ENCODE data around the gene PRDM15.

GRCh38 chr21:41921021-41921420 lies 41.9 kb upstream of the PRDM15 start:
- TF ChIP-seq SIN3A (IDR thresholded peaks at IDR 0.05; ENCODE audit: low read depth) (no peak), CTCF (IDR thresholded peaks at IDR 0.05 in 2 of 3, conservative IDR thresholded peaks at IDR 0.05 in 1 of 3; ENCODE audit: borderline replicate concordance in 1 of 3, insufficient read depth in 1 of 3, low read depth in 2 of 3, low read length in 2 of 3) (no peak), CEBPB (IDR thresholded peaks at IDR 0.05; ENCODE audit: low read depth) (no peak), FOSL1 (IDR thresholded peaks at IDR 0.05; ENCODE audit: low read depth) (no peak), YY1 (IDR thresholded peaks at IDR 0.05; ENCODE audit: extremely low read depth, insufficient replicate concordance, low read depth, low read length) (no peak), EZH2 (IDR thresholded peaks at IDR 0.05) (no peak), POLR2AphosphoS5 (IDR thresholded peaks at IDR 0.05; ENCODE audit: low read depth, low read length) (no peak), MAX (IDR thresholded peaks at IDR 0.05) (no peak)
